SH-SY5Y (cell line): ENCODE measurements around the gene MTHFD1L.

ENCODE experiments used
- GATA2 ChIP-seq: IDR thresholded peaks from 2 replicates; pipeline ENCODE4 v1.6.1; 2011; ENCODE audit warnings: mild to moderate bottlenecking, low read depth, low read length
- GATA3 ChIP-seq: IDR thresholded peaks from 2 replicates; pipeline ENCODE4 v1.6.1; 2011; ENCODE audit warnings: low read depth, mild to moderate bottlenecking, low read length, moderate library complexity

Gene MTHFD1L

GRCh38 chr6:150977281-150977680 is 111.8 kb downstream of the MTHFD1L start:
- TF ChIP-seq GATA2 (no peak), GATA3 (no peak)

- TF ChIP-seq GATA3 (no peak), GATA2 (no peak)
Measured at GRCh38 chr6:150978624-150979023, 113.1 kb downstream of the MTHFD1L start.

- TF ChIP-seq GATA2 (no peak), GATA3 (no peak)
Measured at GRCh38 chr6:150979826-150980350, 114.4 kb downstream of the MTHFD1L start.

GRCh38 chr6:150981095-150981494 is 115.6 kb downstream of the MTHFD1L start:
- TF ChIP-seq GATA3, result no peak

- TF ChIP-seq GATA3, result no peak
Measured at GRCh38 chr6:150981669-150982068, 116.2 kb downstream of the MTHFD1L start.

GRCh38 chr6:150987371-150987828 is 121.9 kb downstream of the MTHFD1L start:
- TF ChIP-seq GATA3, result no peak
- TF ChIP-seq GATA2, result no peak

GRCh38 chr6:150987855-150988464 is 122.5 kb downstream of the MTHFD1L start:
- TF ChIP-seq GATA3, result no peak
- TF ChIP-seq GATA2, result no peak

- TF ChIP-seq GATA3 (no peak), GATA2 (no peak)
Measured at GRCh38 chr6:150991487-150991886, 126.0 kb downstream of the MTHFD1L start.

- TF ChIP-seq GATA3, result no peak
- no peak for TF ChIP-seq GATA2
Measured at GRCh38 chr6:150992262-150992661, 126.8 kb downstream of the MTHFD1L start.

- TF ChIP-seq GATA3 (no peak), GATA2 (no peak)
Measured at GRCh38 chr6:150992703-150993102, 127.2 kb downstream of the MTHFD1L start.

GRCh38 chr6:150993253-150993652 is 127.8 kb downstream of the MTHFD1L start:
- TF ChIP-seq GATA3 (no peak), GATA2 (no peak)

- no peak for TF ChIP-seq GATA3
- TF ChIP-seq GATA2, result no peak
Measured at GRCh38 chr6:150994026-150994425, 128.5 kb downstream of the MTHFD1L start.

GRCh38 chr6:150996968-150997367 is 131.5 kb downstream of the MTHFD1L start:
- TF ChIP-seq GATA2, result no peak
- no peak for TF ChIP-seq GATA3

GRCh38 chr6:150999107-150999506 is 133.6 kb downstream of the MTHFD1L start:
- TF ChIP-seq GATA2, result no peak
- no peak for TF ChIP-seq GATA3

- TF ChIP-seq GATA2 (no peak), GATA3 (no peak)
Measured at GRCh38 chr6:150999576-150999975, 134.1 kb downstream of the MTHFD1L start.

GRCh38 chr6:151001387-151002056 is 136.0 kb downstream of the MTHFD1L start:
- TF ChIP-seq GATA3, result no peak
- no peak for TF ChIP-seq GATA2

- TF ChIP-seq GATA2 (no peak), GATA3 (no peak)
Measured at GRCh38 chr6:151002057-151002450, 136.6 kb downstream of the MTHFD1L start.

- TF ChIP-seq GATA2 (no peak), GATA3 (no peak)
Measured at GRCh38 chr6:151002491-151002935, 137.0 kb downstream of the MTHFD1L start.
